Endothelial cell of umbilical vein (primary cell): ENCODE data around the gene CALN1.

Source experiments
- GATA2 ChIP-seq: IDR thresholded peaks from 2 replicates; pipeline ENCODE4 v1.7.0; 2011; ENCODE audit warnings: low read depth, mild to moderate bottlenecking, moderate library complexity, mixed read lengths, low read length; ENCODE audit not compliant: insufficient read length, insufficient read depth
- POLR2A ChIP-seq: IDR thresholded peaks from 2 replicates; pipeline ENCODE4 v1.6.1; 2012; ENCODE audit warnings: low read depth, mild to moderate bottlenecking, control low read depth, low read length

DNA sequence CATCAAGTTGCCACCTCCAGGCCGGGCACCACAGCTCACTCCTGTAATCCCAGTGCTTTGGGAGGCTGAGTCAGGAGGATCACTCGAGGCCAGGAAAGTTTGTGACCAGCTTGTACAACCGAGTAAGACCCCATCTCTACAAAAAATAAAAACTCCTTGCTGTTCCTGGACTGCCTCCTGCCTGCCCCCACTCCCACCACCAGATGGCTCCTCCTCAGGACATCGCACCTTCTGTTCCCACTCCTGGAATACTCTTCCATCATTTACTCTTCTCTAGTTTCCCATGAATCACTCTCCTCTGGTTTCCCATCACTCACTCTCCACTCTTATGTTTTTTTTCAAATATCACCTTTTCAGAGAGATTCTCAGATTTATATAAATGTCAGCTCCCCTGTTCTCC, 540.7 kb downstream of the CALN1 start:
- TF ChIP-seq POLR2A (no peak), GATA2 (no peak)
